Panc1 (cell line): ENCODE results near the gene ROBO1.

ENCODE experiments used
- TF ChIP-seq, protein P1 (sequence below): fragments of 450-650 bp; IDR thresholded peaks from 2 replicates; pipeline ENCODE4 v1.5.1; 2017; ENCODE audit warnings: mild to moderate bottlenecking
- TF ChIP-seq, protein P2 (sequence below), 2 experiments: IDR thresholded peaks; 2 replicates each; pipeline ENCODE4 v1.6.1; 2011 to 2012; ENCODE audit warnings: low read depth in 2 of 2, control low read depth in 1 of 2, low read length in 1 of 2, mild to moderate bottlenecking in 1 of 2, moderate library complexity in 1 of 2; ENCODE audit not compliant: insufficient read depth in 1 of 2

DNA sequence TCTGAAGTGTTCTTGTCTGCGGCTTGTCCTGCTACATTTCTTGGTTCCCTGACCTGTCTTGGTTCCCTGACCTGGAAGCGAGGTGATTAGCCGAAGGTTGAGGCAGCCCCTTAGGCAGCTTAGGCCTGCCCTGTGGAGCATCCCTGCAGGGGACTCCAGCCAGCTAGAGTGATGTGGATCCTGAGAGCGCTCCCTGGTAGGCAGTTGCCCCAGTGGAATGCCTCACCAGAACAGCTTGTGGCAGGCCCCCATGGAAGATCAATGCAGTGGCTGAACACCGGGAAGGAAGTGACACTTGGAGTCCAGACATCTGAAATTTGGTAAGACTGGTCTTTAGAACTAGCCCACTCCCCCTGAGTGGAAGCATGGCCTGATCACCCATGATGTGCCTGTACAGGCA is 5.5 kb upstream of the ROBO1 start:
- TF ChIP-seq, protein P1, sequence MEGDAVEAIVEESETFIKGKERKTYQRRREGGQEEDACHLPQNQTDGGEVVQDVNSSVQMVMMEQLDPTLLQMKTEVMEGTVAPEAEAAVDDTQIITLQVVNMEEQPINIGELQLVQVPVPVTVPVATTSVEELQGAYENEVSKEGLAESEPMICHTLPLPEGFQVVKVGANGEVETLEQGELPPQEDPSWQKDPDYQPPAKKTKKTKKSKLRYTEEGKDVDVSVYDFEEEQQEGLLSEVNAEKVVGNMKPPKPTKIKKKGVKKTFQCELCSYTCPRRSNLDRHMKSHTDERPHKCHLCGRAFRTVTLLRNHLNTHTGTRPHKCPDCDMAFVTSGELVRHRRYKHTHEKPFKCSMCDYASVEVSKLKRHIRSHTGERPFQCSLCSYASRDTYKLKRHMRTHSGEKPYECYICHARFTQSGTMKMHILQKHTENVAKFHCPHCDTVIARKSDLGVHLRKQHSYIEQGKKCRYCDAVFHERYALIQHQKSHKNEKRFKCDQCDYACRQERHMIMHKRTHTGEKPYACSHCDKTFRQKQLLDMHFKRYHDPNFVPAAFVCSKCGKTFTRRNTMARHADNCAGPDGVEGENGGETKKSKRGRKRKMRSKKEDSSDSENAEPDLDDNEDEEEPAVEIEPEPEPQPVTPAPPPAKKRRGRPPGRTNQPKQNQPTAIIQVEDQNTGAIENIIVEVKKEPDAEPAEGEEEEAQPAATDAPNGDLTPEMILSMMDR, result no peak
- TF ChIP-seq, protein P2, sequence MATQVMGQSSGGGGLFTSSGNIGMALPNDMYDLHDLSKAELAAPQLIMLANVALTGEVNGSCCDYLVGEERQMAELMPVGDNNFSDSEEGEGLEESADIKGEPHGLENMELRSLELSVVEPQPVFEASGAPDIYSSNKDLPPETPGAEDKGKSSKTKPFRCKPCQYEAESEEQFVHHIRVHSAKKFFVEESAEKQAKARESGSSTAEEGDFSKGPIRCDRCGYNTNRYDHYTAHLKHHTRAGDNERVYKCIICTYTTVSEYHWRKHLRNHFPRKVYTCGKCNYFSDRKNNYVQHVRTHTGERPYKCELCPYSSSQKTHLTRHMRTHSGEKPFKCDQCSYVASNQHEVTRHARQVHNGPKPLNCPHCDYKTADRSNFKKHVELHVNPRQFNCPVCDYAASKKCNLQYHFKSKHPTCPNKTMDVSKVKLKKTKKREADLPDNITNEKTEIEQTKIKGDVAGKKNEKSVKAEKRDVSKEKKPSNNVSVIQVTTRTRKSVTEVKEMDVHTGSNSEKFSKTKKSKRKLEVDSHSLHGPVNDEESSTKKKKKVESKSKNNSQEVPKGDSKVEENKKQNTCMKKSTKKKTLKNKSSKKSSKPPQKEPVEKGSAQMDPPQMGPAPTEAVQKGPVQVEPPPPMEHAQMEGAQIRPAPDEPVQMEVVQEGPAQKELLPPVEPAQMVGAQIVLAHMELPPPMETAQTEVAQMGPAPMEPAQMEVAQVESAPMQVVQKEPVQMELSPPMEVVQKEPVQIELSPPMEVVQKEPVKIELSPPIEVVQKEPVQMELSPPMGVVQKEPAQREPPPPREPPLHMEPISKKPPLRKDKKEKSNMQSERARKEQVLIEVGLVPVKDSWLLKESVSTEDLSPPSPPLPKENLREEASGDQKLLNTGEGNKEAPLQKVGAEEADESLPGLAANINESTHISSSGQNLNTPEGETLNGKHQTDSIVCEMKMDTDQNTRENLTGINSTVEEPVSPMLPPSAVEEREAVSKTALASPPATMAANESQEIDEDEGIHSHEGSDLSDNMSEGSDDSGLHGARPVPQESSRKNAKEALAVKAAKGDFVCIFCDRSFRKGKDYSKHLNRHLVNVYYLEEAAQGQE (IDR thresholded peaks at IDR 0.05; ENCODE audit: insufficient read depth in 1 of 2, low read depth in 2 of 2, low read length in 1 of 2), result no peak
